ENCODE results near the gene SH3BP1. TPM values are rescaled to one million over a fixed set of nuclear protein-coding genes. Genes with fewer than 3 reads are reported as not detected.
A peak's percentile ranks its signal among the peaks of the same experiment; 100 is the strongest.

Gene SH3BP1
- total and polyA plus RNA-seq, 2 of the 13 experiments (the other 11 are each of a cell fraction or from before 2014, with no cell fraction given): 8.4 to 18.5 TPM

DNA sequence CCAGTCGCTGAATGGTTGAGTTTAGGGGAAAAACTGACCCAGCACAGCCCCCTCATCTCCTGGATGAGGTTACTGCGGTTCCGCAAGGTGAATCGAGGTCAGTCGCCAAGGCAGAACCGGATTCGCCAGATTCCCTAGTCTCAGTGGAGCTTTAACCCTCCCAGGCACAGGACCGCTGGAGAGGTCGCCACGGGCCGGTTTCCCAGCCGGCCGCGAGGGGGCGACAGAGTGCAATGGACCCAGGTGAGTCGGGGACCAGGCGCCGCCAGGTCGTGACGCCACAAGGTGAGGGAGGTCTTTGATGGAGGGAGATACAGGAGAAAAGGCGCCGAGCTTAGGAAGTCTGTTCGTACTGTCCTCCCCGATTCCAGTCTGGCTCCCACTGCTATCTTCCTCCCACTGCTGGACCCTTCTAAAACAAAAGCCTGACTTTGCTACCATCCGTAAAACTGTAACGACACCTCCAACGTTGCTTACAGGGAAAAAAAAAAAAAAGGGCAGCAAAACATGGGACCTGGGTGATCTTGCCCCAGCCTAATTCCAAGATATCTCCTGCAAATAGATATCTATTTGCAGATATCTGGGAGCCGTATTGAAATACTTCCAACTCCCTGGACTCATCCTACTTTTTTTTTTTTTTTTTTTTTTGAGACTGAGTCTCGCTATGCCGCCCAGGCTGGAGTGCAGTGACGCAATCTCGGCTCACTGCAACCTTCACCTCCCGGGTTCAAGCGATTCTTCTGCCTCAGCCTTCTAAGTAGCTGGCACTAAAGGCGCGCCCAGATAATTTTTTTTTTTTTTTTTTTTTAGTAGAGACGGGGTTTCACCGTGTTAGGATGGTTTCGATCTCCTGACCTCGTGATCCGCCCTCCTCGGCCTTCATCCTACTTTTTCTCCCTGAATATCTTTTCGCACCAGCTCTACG is 32.2 kb upstream of the SH3BP1 start (continued):
- TF ChIP-seq, protein P1, sequence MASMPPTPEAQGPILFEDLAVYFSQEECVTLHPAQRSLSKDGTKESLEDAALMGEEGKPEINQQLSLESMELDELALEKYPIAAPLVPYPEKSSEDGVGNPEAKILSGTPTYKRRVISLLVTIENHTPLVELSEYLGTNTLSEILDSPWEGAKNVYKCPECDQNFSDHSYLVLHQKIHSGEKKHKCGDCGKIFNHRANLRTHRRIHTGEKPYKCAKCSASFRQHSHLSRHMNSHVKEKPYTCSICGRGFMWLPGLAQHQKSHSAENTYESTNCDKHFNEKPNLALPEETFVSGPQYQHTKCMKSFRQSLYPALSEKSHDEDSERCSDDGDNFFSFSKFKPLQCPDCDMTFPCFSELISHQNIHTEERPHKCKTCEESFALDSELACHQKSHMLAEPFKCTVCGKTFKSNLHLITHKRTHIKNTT (CRISPR knock-in tag; IDR thresholded peaks at IDR 0.05): no peak
- TF ChIP-seq, protein P2, sequence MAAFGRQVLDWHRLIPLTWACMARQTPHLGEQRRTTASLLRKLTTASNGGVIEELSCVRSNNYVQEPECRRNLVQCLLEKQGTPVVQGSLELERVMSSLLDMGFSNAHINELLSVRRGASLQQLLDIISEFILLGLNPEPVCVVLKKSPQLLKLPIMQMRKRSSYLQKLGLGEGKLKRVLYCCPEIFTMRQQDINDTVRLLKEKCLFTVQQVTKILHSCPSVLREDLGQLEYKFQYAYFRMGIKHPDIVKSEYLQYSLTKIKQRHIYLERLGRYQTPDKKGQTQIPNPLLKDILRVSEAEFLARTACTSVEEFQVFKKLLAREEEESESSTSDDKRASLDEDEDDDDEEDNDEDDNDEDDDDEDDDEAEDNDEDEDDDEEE (CRISPR knock-in tag; IDR thresholded peaks at IDR 0.05): no peak
- TF ChIP-seq PCBP2 (optimal IDR thresholded peaks at IDR 0.05; ENCODE audit: low read depth, low read length, poor library complexity, severe bottlenecking) (no peak), ZNF772 (CRISPR knock-in tag; IDR thresholded peaks at IDR 0.05) (no peak), XRCC5 (optimal IDR thresholded peaks at IDR 0.05; ENCODE audit: low read length) (peak; percentile 95), ZNF34 (CRISPR knock-in tag; IDR thresholded peaks at IDR 0.05; ENCODE audit: borderline replicate concordance) (no peak), REPIN1 (CRISPR knock-in tag; IDR thresholded peaks at IDR 0.05; ENCODE audit: borderline replicate concordance, low read depth) (no peak; the same call in 1 of the 2 replicates), WIZ (CRISPR knock-in tag; IDR thresholded peaks at IDR 0.05) (no peak), HDAC2 (CRISPR knock-in tag; IDR thresholded peaks at IDR 0.05) (peak; percentile 56), CHCHD3 (CRISPR knock-in tag; IDR thresholded peaks at IDR 0.05) (no peak), ZNF879 (CRISPR knock-in tag; IDR thresholded peaks at IDR 0.05) (no peak), KLF11 (CRISPR knock-in tag; IDR thresholded peaks at IDR 0.05) (0 out of 2 replicates have a peak, but pooled peaks have one; percentile 27), CHD2 (IDR thresholded peaks at IDR 0.05; ENCODE audit: low read depth, low read length) (no peak), KDM4B (CRISPR knock-in tag; IDR thresholded peaks at IDR 0.05) (no peak), ZNF724P (CRISPR knock-in tag; IDR thresholded peaks at IDR 0.05; ENCODE audit: borderline replicate concordance) (no peak), ZNF510 (CRISPR knock-in tag; IDR thresholded peaks at IDR 0.05; ENCODE audit: low read depth) (no peak), IKZF1 (IDR thresholded peaks at IDR 0.05) (no peak)
- TF ChIP-seq, protein P3, sequence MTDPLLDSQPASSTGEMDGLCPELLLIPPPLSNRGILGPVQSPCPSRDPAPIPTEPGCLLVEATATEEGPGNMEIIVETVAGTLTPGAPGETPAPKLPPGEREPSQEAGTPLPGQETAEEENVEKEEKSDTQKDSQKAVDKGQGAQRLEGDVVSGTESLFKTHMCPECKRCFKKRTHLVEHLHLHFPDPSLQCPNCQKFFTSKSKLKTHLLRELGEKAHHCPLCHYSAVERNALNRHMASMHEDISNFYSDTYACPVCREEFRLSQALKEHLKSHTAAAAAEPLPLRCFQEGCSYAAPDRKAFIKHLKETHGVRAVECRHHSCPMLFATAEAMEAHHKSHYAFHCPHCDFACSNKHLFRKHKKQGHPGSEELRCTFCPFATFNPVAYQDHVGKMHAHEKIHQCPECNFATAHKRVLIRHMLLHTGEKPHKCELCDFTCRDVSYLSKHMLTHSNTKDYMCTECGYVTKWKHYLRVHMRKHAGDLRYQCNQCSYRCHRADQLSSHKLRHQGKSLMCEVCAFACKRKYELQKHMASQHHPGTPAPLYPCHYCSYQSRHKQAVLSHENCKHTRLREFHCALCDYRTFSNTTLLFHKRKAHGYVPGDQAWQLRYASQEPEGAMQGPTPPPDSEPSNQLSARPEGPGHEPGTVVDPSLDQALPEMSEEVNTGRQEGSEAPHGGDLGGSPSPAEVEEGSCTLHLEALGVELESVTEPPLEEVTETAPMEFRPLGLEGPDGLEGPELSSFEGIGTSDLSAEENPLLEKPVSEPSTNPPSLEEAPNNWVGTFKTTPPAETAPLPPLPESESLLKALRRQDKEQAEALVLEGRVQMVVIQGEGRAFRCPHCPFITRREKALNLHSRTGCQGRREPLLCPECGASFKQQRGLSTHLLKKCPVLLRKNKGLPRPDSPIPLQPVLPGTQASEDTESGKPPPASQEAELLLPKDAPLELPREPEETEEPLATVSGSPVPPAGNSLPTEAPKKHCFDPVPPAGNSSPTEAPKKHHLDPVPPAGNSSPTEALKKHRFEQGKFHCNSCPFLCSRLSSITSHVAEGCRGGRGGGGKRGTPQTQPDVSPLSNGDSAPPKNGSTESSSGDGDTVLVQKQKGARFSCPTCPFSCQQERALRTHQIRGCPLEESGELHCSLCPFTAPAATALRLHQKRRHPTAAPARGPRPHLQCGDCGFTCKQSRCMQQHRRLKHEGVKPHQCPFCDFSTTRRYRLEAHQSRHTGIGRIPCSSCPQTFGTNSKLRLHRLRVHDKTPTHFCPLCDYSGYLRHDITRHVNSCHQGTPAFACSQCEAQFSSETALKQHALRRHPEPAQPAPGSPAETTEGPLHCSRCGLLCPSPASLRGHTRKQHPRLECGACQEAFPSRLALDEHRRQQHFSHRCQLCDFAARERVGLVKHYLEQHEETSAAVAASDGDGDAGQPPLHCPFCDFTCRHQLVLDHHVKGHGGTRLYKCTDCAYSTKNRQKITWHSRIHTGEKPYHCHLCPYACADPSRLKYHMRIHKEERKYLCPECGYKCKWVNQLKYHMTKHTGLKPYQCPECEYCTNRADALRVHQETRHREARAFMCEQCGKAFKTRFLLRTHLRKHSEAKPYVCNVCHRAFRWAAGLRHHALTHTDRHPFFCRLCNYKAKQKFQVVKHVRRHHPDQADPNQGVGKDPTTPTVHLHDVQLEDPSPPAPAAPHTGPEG (CRISPR knock-in tag; IDR thresholded peaks at IDR 0.05): no peak
- TF ChIP-seq, protein P4, sequence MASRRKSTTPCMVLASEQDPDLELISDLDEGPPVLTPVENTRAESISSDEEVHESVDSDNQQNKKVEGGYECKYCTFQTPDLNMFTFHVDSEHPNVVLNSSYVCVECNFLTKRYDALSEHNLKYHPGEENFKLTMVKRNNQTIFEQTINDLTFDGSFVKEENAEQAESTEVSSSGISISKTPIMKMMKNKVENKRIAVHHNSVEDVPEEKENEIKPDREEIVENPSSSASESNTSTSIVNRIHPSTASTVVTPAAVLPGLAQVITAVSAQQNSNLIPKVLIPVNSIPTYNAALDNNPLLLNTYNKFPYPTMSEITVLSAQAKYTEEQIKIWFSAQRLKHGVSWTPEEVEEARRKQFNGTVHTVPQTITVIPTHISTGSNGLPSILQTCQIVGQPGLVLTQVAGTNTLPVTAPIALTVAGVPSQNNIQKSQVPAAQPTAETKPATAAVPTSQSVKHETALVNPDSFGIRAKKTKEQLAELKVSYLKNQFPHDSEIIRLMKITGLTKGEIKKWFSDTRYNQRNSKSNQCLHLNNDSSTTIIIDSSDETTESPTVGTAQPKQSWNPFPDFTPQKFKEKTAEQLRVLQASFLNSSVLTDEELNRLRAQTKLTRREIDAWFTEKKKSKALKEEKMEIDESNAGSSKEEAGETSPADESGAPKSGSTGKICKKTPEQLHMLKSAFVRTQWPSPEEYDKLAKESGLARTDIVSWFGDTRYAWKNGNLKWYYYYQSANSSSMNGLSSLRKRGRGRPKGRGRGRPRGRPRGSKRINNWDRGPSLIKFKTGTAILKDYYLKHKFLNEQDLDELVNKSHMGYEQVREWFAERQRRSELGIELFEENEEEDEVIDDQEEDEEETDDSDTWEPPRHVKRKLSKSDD (CRISPR knock-in tag; IDR thresholded peaks at IDR 0.05; ENCODE audit: low read depth): peak; percentile 64; the same call in 1 of the 2 replicates

Measured in HepG2 (cell line).